ENCODE data around the gene PLXDC1. TPM values are rescaled to one million over a fixed set of nuclear protein-coding genes. Genes with fewer than 3 reads are reported as not detected.

The PLXDC1 gene
- total and polyA plus RNA-seq, 2 of the 13 experiments (the other 11 are each of a cell fraction or from before 2014, with no cell fraction given), result not detected

- TF ChIP-seq RBAK (CRISPR knock-in tag; IDR thresholded peaks at IDR 0.05) (no peak), ZNF280B (CRISPR knock-in tag; IDR thresholded peaks at IDR 0.05; ENCODE audit: borderline replicate concordance) (no peak), ZNF136 (CRISPR knock-in tag; IDR thresholded peaks at IDR 0.05; ENCODE audit: low read depth) (no peak), DPF2 (CRISPR knock-in tag; IDR thresholded peaks at IDR 0.05; ENCODE audit: borderline replicate concordance, low read depth) (no peak), HCFC1 (IDR thresholded peaks at IDR 0.05; ENCODE audit: low read depth, low read length) (0 out of 2 replicates have a peak, but pooled peaks have one; percentile 32), NR0B2 (CRISPR knock-in tag; IDR thresholded peaks at IDR 0.05) (no peak; the same call in 1 of the 2 replicates), PLRG1 (conservative IDR thresholded peaks at IDR 0.05) (no peak), PBX3 (CRISPR knock-in tag; IDR thresholded peaks at IDR 0.05; ENCODE audit: borderline replicate concordance) (no peak), CEBPZ (IDR thresholded peaks at IDR 0.05; ENCODE audit: low read length) (no peak), KLF13 (CRISPR knock-in tag; IDR thresholded peaks at IDR 0.05) (no peak), HNRNPUL1 (IDR thresholded peaks at IDR 0.05; ENCODE audit: low read depth, low read length) (no peak), ZNF234 (CRISPR knock-in tag; conservative IDR thresholded peaks at IDR 0.05) (no peak), MIER2 (CRISPR knock-in tag; IDR thresholded peaks at IDR 0.05) (peak; percentile 36; the same call in 1 of the 2 replicates), ZFP36L1 (CRISPR knock-in tag; IDR thresholded peaks at IDR 0.05) (no peak), ZNF331 (CRISPR knock-in tag; IDR thresholded peaks at IDR 0.05) (peak; percentile 89), SOX5 (CRISPR knock-in tag; IDR thresholded peaks at IDR 0.05; ENCODE audit: borderline replicate concordance) (0 out of 2 replicates have a peak, but pooled peaks have one; percentile 22), EEA1 (CRISPR knock-in tag; IDR thresholded peaks at IDR 0.05; ENCODE audit: borderline replicate concordance) (no peak), ZNF777 (CRISPR knock-in tag; IDR thresholded peaks at IDR 0.05) (peak; percentile 66; the same call in 1 of the 2 replicates), SP2 (CRISPR knock-in tag; IDR thresholded peaks at IDR 0.05) (no peak), NFYC (CRISPR knock-in tag; IDR thresholded peaks at IDR 0.05) (no peak)
Measured at GRCh38 chr17:39153599-39154051, 2.2 kb upstream of the PLXDC1 start (continued).
